Tibial artery (tissue), 4 donors: Measurements from ENCODE around the gene STPG3.

ENCODE experiments used
- DNase-seq, 2 donors: peaks; one replicate each; pipeline ENCODE4 v3.0.0-alpha.2; 2019
- H3K27ac ChIP-seq, 2 donors: fragments of 200-600 bp; sonication (generic) in 1 of 2; 1 replicate in 1 of 2; 2 replicates in 1 of 2; pipeline ENCODE4 v1.5.1; 2018 to 2019; ENCODE audit warnings: mild to moderate bottlenecking in 1 of 2
- H3K27me3 ChIP-seq, 2 donors: fragments of 200-600 bp; sonication (generic) in 1 of 2; one replicate each; pipeline versions ENCODE4 v1.5.1 to v1.6.0; 2016 to 2019
- H3K36me3 ChIP-seq, 3 donors: fragments of 200-600 bp; sonication (generic) in 2 of 3; one replicate each; pipeline ENCODE4 v1.5.1; 2016 to 2019; ENCODE audit warnings: mild to moderate bottlenecking in 2 of 3
- H3K4me1 ChIP-seq, 4 donors: fragments of 200-600 bp; sonication (generic) in 2 of 4; 1 replicate in 3 of 4; 2 replicates in 1 of 4; pipeline ENCODE4 v1.5.1; 2016 to 2019
- H3K4me3 ChIP-seq, 2 donors: fragments of 200-600 bp; sonication (generic) in 1 of 2; 1 replicate in 1 of 2; 2 replicates in 1 of 2; pipeline ENCODE4 v1.5.1; 2018 to 2019; ENCODE audit warnings: mild to moderate bottlenecking in 2 of 2
- H3K9me3 ChIP-seq, 3 donors: fragments of 200-600 bp; sonication (generic) in 1 of 3; one replicate each; pipeline ENCODE4 v1.5.1; 2016 to 2019
- intact Hi-C: fragments of 100-400 bp; cut with DNase I; formaldehyde crosslinking; loops from one replicate; pipeline ENCODE4 v1.15.0; 2023; ENCODE audit warnings: low total_unique reads
- TF ChIP-seq, protein P1 (sequence below), 2 experiments: fragments of 200-600 bp in 1 of 2; fragments of 450-650 bp in 1 of 2; IDR thresholded peaks; one replicate each; pipeline ENCODE4 v1.5.1; 2017 to 2019; ENCODE audit warnings: antibody characterized with exemption in 2 of 2, mild to moderate bottlenecking in 1 of 2, moderate library complexity in 1 of 2

STPG3 gene

DNA sequence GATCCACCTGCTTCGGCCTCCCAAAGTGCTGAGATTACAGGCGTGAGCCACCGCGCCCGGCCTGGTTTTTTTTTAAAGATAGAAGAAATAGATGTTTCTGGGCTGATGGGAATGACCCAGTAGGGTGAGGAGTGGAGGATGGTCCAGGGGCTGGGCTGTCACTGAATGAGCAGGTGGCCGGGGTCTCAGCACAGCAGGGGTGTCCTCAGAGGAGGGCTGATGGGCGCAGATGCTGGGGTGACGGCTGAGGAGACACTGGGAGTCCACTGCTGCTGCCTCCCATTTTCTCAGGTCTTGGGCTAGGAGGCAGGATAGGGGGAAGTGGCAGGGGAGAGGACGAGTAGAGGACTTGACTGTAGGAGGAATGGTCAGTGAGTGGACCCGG, 24.1 kb downstream of the STPG3 start:
- Histone ChIP-seq H3K27ac (no peak overlapping the region), H3K4me3 (no peak overlapping the region), H3K36me3 (peaks cover 20 to 38% (median 27%) of the 10 kb centered on the region in 3 donors), H3K4me1 (peaks cover 0 to 34% (median 27%) of the 10 kb centered on the region in 4 donors), H3K9me3 (no peaks in the 10 kb centered on the region), H3K27me3 (peaks cover 0 to 64% of the 10 kb centered on the region in 2 donors)
- TF ChIP-seq, protein P1, sequence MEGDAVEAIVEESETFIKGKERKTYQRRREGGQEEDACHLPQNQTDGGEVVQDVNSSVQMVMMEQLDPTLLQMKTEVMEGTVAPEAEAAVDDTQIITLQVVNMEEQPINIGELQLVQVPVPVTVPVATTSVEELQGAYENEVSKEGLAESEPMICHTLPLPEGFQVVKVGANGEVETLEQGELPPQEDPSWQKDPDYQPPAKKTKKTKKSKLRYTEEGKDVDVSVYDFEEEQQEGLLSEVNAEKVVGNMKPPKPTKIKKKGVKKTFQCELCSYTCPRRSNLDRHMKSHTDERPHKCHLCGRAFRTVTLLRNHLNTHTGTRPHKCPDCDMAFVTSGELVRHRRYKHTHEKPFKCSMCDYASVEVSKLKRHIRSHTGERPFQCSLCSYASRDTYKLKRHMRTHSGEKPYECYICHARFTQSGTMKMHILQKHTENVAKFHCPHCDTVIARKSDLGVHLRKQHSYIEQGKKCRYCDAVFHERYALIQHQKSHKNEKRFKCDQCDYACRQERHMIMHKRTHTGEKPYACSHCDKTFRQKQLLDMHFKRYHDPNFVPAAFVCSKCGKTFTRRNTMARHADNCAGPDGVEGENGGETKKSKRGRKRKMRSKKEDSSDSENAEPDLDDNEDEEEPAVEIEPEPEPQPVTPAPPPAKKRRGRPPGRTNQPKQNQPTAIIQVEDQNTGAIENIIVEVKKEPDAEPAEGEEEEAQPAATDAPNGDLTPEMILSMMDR (IDR thresholded peaks at IDR 0.05): no peak
- DNase-seq: no peak
- intact Hi-C loops: no loop called here

DNA sequence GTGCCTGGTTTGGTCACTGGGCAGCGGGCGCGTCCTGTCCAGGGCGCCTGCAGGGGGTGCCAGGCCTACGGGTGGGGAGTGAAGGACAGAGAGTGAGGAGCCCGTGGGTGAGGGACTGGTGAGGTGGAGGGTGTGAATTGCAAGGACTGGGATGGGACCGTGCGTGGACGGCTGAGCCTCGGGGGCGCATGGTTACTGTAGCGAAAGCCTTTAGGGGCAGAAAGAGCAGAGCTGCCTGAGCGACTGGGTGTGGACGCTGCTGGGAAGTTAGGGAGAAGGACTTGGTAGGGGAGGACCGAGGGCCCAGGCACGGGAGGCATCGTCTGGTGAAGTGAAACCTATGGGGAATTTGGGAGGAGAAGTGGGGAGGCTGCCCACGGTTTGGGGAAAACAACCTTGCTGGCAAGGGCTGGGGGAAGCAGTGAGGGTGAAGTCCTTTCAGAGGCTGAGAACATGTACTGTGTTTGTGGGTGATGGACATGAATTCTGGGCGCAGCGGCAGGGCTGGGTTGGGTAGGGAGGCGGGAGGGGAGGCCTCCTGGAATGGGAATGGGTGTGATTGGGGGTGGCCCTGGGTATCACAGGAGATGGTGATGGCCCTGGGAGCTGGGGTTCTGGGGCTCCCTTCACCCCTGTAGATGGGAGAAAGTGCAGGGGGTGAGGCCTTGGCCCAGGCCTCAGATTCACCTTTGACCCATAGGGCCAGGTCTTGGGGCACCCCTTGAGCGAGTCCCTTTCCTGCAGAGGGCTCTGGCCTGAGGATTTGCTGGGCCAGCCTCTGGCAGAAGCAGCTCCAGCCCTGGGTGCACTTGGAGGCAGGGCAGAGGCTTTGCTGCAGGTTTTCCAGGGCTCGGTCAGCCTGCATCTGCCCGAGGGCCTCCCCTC, 24.7 kb downstream of the STPG3 start:
- H3K4me3 ChIP-seq: no peak overlapping the region
- peaks cover 0 to 39% (median 30%) of the 10 kb centered on the region in 4 donors for H3K4me1 ChIP-seq
- no peak overlapping the region for H3K27ac ChIP-seq
- H3K36me3 ChIP-seq: peaks cover 20 to 31% (median 27%) of the 10 kb centered on the region in 3 donors
- intact Hi-C loops: no loop called here
- DNase-seq: peak in 1 of 2 donors; percentile 59
- no peaks in the 10 kb centered on the region for H3K9me3 ChIP-seq
- TF ChIP-seq, protein P1 (IDR thresholded peaks at IDR 0.05): no peak
- H3K27me3 ChIP-seq: peaks cover 0 to 70% of the 10 kb centered on the region in 2 donors

DNA sequence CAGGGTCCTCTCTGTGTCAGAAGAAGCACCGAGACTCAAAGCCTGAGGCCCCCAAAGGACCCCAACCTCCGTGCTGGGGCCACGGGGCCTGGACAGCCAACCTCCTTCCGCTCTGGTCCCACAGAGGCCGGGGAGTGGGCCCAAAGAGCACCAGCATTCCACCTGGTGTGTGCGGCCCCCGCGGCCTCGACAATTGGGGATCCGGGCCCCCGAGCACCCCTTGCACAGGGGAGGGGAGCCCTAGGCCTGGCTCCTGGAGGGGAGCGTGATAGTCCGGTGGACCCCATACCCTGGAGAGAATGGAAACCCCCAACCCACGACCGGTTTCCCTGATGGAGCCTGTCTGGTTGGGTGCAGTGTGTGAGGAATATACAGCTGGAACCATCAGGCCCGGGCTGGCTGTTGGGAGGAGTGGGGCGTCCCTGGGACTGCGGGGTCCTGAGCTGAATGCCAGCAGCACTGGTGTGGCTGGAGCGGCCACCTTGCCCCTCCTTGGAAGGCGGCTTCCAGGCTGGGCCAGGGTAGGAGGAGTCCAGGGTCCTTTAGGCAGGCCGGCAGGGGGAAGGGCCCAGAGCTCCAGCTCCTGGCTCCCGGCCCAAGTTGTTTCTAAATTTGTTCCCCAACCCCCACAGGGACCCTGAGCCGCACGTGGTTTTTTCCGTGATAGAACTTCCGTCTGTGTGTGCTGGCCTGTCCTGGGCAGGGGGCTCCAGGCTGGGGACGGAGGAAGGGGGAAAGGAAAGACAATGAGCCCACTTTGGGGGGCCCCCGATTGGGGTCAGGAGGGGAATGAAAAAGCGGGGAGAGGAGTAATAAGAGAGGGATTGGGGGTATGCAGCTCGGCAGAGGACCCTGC, 25.6 kb downstream of the STPG3 start:
- Histone ChIP-seq H3K27me3 (peaks cover 0 to 79% of the 10 kb centered on the region in 2 donors), H3K36me3 (peaks cover 18 to 26% (median 23%) of the 10 kb centered on the region in 3 donors), H3K9me3 (no peaks in the 10 kb centered on the region), H3K27ac (peak overlapping the region; percentile 45 to 48), H3K4me1 (peaks cover 0 to 40% (median 33%) of the 10 kb centered on the region in 4 donors), H3K4me3 (peak overlapping the region; percentile 41 to 49)
- peak; percentile 68 to 86 for DNase-seq
- TF ChIP-seq, protein P1 (IDR thresholded peaks at IDR 0.05): no peak
- intact Hi-C loops: no loop called here

DNA sequence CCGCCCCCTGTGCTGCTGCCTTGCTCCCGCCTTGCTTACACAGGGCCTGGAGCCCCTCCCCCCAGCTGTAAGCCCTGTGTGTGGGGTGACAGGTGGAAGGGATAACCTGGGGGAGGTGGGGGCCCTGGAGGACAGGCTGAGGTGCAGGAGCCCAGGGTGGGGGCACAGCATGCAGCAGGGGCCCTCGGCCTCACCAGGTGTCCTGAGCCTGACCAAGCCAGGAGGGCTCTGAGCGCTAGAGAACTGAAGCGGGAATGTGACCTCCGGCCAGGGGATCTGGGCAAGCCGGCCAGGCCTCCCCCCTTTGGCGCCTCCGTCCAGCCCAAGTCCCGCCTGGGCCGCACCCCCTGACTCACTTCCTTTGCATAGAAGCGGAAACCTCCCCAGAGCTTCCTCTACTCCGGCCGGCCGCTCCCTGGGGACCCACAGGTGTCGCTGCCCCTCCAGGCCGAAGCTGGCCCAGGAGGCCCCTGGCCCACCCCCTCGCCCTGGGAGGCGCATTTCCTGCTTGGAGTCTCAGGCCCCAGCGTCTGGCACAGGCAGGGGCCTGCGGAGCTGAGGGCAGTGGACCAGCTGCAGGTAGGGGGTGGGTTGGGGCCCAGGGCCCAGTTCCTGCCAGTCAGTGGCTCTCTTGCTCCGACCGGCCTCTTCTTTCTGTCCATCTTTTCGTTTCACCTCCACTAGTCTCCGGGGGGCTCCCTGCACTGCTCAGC, 26.4 kb downstream of the STPG3 start, which contains the start of gene TOR4A:
TOR4A (plus strand) TSS at position 398 of the 713 bp plus-strand sequence. CDS start 964 bp downstream, outside the sequence.
- peaks cover 10 to 18% (median 15%) of the 10 kb centered on the region in 3 donors for H3K36me3 ChIP-seq
- H3K27me3 ChIP-seq: peaks cover 0 to 74% of the 10 kb centered on the region in 2 donors
- no peaks in the 10 kb centered on the region for H3K9me3 ChIP-seq
- peak; percentile 81 to 85 for DNase-seq
- peak within 1 kb of the TSS; percentile 45 to 48 for H3K27ac ChIP-seq
- H3K4me3 ChIP-seq: peak within 1 kb of the TSS; percentile 41 to 49
- intact Hi-C loops: no loop called here
- TF ChIP-seq, protein P1 (IDR thresholded peaks at IDR 0.05): no peak
- H3K4me1 ChIP-seq: peaks cover 0 to 40% (median 30%) of the 10 kb centered on the region in 4 donors
